Urinary bladder (tissue), 4 donors: ENCODE data around the gene EMCN. TPM values are rescaled to one million over a fixed set of nuclear protein-coding genes. Genes with fewer than 3 reads are reported as not detected.
A peak's percentile ranks its signal among the peaks of the same experiment; 100 is the strongest.
"Not testable (repeated sequence)": the region's sequence is repeated elsewhere in the genome, so short reads cannot be mapped to it uniquely, and the experiment has no call there.

Source experiments
- DNase-seq: peaks from one replicate; pipeline ENCODE4 v3.0.0-alpha.2; 2015; ENCODE audit errors: extremely low spot score
- H3K27ac ChIP-seq: one replicate; pipeline ENCODE4 v1.5.1; 2013; ENCODE audit warnings: low read depth, mild to moderate bottlenecking, moderate library complexity
- H3K36me3 ChIP-seq: one replicate; pipeline ENCODE4 v1.6.1; 2013; ENCODE audit warnings: mild to moderate bottlenecking, moderate library complexity; ENCODE audit not compliant: insufficient read depth
- H3K4me1 ChIP-seq: one replicate; pipeline ENCODE4 v1.6.1; 2013; ENCODE audit warnings: mild to moderate bottlenecking, moderate library complexity; ENCODE audit not compliant: insufficient read depth
- H3K4me3 ChIP-seq: one replicate; pipeline ENCODE4 v1.5.1; 2013; ENCODE audit warnings: low read depth, low read length
- WGBS: extraction: QIAGEN DNeasy Blood & Tissue Kit; methylation state at CpG from one replicate; pipeline ENCODE4 v1.1.7; 2013; 5-methylcytosine and 5-hydroxymethylcytosine counted together
- polyA plus RNA-seq: library from polyadenylated mRNA; stranded (reverse); fragments of 200-250 nt; gene quantifications from one replicate; pipeline ENCODE4 v1.2.3, GENCODE V29; 2013
- total RNA-seq: library from RNA; depleted of rRNA; stranded (reverse); fragments of >200 nt; gene quantifications from one replicate; pipeline ENCODE4 v1.2.3, GENCODE V29; 2014
- donor health status: healthy with polysubstance abuse.
- donor health status: healthy.

Gene EMCN, protein sequence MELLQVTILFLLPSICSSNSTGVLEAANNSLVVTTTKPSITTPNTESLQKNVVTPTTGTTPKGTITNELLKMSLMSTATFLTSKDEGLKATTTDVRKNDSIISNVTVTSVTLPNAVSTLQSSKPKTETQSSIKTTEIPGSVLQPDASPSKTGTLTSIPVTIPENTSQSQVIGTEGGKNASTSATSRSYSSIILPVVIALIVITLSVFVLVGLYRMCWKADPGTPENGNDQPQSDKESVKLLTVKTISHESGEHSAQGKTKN
- total RNA-seq = 57.7 TPM
- polyA plus RNA-seq = 18.8 TPM

DNA sequence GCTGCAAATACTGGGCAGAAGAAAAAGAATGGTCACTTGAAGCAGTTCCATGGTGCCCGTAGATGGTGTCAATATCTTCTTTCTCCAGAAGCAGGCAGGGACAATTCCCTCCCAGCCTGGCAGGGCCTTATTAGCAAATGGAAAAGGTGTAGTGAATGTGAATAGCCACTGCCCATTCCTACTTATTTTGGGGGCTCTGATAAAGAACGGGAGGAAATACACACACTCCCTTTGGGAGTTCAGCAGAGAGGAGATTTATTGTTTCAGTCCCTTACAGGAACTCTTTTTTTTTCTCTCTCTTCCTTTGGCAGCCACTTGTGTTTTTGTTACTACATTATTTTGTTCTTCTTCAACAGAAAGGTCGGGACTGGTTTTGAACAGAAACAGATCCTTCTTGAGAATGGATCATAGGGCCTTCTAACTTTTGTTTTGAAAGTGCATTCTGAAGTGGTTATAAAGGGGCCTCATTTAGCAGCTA is at the start of gene EMCN:
TSS of gene EMCN (minus strand) at position 159 of the 478 bp plus-strand sequence. CDS start at position 51, 108 bp downstream.
- Histone ChIP-seq H3K27ac (no peak within 1 kb of the TSS), H3K4me3 (peak within 1 kb of the TSS; percentile 22), H3K36me3 (no peaks in the 10 kb centered on the region), H3K4me1 (no peaks in the 10 kb centered on the region)
- peak; percentile 21 for DNase-seq
- 31% methylated on average over 3 of the region's 3 CpGs for WGBS

DNA sequence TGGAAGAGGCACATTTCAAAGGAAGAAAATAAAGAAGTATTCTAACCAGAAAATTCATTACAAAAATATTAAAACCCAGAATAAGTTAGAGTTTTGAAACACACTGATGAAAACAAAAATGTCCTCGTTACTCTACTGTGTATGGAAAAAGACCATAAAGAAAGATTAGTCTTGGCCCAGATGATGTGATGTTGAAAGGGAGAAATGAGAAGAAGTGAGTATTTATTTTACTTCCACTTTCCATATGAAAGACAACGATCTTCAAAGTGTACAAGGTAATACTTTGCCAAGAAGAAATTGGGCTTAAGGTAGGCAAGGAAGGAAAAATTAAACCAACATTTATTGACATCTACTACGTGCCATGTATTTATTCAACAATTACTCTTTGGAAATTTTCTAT is 48.6 kb upstream of the EMCN start:
- Histone ChIP-seq H3K36me3 (no peaks in the 10 kb centered on the region), H3K4me3 (no peak overlapping the region), H3K27ac (no peak overlapping the region), H3K4me1 (no peaks in the 10 kb centered on the region)
- WGBS = 82% methylated on average over 3 of the region's 3 CpGs
- no peak for DNase-seq

DNA sequence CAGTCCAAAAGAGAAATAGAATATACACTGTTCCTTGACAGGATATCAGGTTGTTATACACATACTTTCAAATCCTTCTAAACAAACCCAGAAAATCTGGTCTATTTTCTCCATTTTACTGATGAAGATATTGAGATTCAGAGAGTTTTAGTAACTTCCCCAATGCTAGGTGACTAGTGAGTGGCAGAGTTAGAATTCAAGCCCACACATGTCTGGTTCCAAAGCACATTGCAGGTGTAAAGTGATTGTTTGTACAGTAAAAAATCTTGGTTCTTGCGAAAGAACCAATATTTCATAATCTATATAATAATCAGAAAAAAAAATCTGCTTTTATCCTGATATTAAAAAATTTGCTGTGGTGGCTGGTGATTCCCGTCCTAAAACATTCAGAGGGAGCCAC is 39.5 kb upstream of the EMCN start:
- WGBS = 84% methylated on average over 2 of the region's 2 CpGs
- Histone ChIP-seq H3K4me1 (no peaks in the 10 kb centered on the region), H3K27ac (no peak overlapping the region), H3K4me3 (no peak overlapping the region), H3K36me3 (no peaks in the 10 kb centered on the region)
- DNase-seq = no peak

DNA sequence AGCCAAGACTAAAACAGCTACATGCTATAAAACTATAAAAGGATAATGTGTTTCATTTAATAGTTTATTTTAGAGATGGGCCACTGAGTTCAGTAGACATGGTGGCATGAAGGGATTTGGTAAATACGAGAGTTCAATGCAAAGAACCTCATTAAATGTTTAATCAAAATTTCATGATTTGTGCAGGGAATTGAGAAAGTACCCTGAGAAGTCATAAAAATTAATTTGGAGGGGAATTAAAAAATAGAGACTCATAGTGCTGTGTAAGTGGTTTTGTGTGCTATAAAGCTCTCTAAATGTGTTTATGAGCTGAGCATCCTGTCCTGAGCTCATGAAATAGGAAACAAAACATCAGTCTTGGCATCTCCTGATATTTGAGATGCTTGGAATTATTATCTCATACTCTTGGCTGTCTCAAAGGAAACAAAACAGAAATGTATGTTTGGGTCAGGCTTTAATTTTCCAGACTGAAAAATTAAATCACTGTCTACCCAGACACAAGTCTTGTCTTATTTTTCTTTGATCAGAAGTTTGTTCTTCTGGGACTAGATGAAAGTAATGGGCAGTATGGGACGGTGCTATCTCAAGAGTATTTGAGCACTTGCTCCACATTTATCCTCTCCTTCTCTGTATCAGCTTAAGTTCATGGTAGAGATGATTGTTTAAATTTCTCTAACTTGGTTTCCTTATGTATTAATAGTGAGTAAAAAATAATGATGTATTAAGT is 38.0 kb upstream of the EMCN start:
- H3K27ac ChIP-seq = no peak overlapping the region
- no peak overlapping the region for H3K4me3 ChIP-seq
- 27% methylated on average over 2 of the region's 2 CpGs for WGBS
- no peaks in the 10 kb centered on the region for H3K4me1 ChIP-seq
- no peaks in the 10 kb centered on the region for H3K36me3 ChIP-seq
- peak; percentile 5 for DNase-seq

DNA sequence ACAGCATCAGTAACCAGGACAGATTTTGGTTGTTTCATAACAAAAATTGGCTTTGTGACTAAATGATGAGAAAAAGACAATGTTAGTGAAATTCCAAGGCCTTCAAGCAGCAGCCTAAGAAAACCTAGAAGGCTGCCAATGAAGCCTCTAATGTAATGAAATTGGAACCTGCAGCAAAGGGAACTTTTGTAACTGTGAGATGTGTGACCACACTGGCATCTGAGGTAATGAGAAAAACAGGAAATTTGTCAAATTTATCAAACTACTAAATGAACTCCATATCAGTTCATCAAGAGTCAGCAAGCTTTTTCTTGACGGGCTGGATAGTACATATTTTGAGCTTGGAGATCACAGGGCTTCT is 30.4 kb upstream of the EMCN start:
- Histone ChIP-seq H3K36me3 (no peaks in the 10 kb centered on the region), H3K4me3 (no peak overlapping the region), H3K4me1 (peaks cover 2% of the 10 kb centered on the region), H3K27ac (no peak overlapping the region)
- 64% methylated on average over 1 of the region's 1 CpG for WGBS
- no peak for DNase-seq

DNA sequence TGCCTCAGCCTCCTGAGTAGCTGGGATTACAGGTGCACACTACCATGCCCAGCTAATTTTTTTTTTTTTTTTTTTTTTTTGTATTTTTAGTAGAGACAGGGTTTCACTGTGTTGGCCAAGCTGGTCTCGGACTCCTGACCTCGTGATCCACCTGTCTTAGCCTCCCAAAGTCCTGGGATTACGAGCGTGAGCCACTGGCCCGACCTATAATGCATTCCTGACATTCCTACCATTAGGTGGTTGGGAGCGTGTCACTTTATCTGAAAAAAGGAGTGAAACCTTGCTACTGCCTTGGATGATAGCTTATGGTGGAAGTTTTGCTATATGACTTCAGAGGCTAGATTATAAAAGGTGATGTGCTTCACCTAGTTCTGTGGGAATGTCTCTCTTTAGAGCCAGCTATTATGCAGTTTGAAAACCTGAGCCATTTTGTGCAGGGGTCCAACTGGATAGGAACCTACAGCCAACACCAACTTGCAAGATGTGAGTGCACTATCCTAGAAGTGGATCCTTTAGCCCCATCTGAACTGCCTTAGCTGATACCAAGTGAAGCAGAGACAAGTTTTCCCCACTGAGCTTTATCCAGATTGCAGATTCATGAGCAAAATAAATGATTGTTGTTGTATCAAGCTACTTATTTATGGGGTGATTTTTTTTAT is 29.8 kb upstream of the EMCN start:
- H3K27ac ChIP-seq = no peak overlapping the region
- no peak overlapping the region for H3K4me3 ChIP-seq
- 80% methylated on average over 6 of the region's 6 CpGs for WGBS
- peaks cover 2% of the 10 kb centered on the region for H3K4me1 ChIP-seq
- no peaks in the 10 kb centered on the region for H3K36me3 ChIP-seq
- no peak for DNase-seq

DNA sequence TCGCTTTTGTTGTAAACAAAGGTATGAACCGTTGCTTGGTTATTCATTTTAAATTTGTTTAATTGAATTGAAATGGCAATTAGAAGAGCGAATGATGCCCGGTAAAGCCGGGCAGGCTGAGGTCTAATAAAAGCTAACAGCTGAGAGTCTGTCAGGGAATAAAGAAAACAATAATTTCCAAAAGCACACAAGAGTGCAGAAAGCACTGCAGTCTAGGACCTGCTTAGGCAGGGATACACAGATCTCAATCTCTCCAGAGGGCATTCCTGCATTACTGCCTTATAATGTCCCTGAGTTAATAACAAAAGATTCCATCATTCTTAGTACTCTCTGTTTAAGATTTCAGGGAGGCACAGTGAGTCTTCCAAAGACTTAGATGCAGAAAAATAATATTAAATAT is 27.6 kb upstream of the EMCN start:
- Histone ChIP-seq H3K36me3 (no peaks in the 10 kb centered on the region), H3K27ac (no peak overlapping the region), H3K4me1 (peaks cover 2% of the 10 kb centered on the region), H3K4me3 (no peak overlapping the region)
- no peak for DNase-seq
- 54% methylated on average over 5 of the region's 5 CpGs for WGBS

DNA sequence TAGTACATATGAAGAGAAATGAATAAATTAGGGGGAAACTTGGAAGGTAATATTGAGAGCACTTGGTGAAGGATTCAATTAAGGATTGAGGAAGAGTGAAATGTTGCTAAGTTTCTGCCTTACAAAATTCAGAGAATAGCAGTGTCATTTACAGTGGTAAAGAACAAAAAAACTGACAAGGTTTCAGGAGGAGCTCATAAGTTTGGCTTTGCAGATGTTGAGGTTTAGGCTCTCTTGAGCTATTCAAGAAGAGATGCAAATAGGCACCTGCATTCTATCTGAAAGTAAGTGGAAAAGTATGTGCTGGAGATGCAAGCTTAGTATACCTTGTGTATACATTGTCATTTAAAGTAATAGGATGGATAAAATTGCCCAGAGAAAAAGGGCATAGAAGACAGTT is 22.3 kb upstream of the EMCN start:
- no peak overlapping the region for H3K27ac ChIP-seq
- no peak overlapping the region for H3K4me3 ChIP-seq
- H3K4me1 ChIP-seq = no peaks in the 10 kb centered on the region
- no peaks in the 10 kb centered on the region for H3K36me3 ChIP-seq
- DNase-seq = no peak

DNA sequence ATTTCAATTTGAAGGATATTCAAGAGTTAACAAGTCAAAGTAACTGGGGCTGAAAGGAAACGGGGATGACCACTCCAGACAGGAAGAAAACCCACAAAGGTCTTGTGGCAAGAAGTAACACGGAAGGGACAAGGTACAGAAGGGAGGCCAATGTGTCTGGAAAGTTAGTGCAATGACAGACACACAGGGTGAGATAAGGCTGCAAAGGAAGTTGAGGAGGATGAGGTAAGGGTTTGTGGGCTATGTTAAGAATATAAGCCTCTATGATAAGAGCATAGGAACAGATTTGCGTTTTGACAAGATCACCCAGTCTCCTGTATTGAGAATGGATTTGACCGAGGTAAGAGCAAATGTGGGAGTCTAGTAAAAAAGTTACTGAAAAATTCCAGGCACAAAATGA is 21.9 kb upstream of the EMCN start:
- H3K27ac ChIP-seq = no peak overlapping the region
- 42% methylated on average over 4 of the region's 4 CpGs for WGBS
- H3K4me1 ChIP-seq = no peaks in the 10 kb centered on the region
- H3K36me3 ChIP-seq = no peaks in the 10 kb centered on the region
- no peak for DNase-seq
- no peak overlapping the region for H3K4me3 ChIP-seq

DNA sequence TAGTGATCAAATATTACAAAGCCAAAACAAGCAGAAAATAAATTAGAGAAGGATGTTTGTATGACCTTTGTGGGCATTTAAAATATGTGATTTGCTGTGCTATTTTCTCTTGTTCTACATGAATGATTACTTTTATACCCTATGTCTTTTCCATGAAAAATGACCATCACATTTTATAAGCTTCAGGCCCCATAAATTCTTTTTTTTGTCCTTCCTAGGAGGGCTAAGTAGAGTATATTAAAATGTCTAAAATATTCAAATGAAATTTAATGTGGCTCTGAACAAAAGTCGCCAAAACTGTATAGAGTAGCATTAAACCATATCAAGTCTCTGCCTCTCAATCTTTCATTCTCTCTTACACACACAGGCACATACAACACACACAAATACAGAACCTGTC is 15.9 kb upstream of the EMCN start:
- Histone ChIP-seq H3K36me3 (no peaks in the 10 kb centered on the region), H3K4me3 (no peak overlapping the region), H3K27ac (no peak overlapping the region), H3K4me1 (no peaks in the 10 kb centered on the region)
- WGBS = 87% methylated on average over 1 of the region's 1 CpG
- DNase-seq = no peak

DNA sequence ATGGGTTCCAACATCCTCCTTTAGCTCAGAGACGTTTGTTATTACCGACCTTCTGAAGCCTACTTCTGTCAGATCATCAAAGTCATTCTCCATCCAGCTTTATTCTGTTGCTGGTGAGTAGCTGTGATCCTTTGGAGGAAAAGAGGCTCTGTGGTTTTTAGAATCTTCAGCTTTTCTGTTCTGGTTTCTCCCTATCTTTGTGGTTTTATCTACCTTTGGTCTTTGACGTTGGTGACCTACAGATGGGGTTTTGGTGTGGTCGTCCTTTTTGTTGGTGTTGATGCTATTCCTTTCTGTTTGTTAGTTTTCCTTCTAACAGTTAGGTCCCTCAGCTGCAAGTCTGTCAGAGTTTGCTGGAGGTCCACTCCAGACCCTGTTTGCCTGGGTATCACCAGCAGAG is 12.3 kb upstream of the EMCN start:
- WGBS = 87% methylated on average over 4 of the region's 4 CpGs
- not testable (repeated sequence) for DNase-seq, H3K27ac ChIP-seq

DNA sequence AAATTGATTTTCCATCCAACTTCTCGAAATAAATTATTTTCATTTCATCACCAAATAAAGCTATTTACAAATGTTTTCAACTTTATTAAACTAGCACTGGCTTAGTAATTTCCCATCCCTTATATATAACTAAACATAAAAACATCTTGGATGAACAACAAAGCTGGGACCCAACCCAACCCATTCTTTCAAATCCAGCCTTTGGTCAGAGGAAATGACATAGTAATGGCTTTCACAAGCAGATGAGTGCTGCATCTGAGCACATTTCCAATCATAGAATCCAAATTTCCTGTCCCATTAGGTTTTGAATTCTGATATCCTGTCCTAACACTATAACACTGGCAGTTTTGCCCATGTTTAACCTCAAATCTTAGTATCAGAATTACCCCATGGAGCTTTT is 7.9 kb upstream of the EMCN start:
- WGBS = 69% methylated on average over 1 of the region's 1 CpG
- Histone ChIP-seq H3K4me1 (no peaks in the 10 kb centered on the region), H3K36me3 (no peaks in the 10 kb centered on the region), H3K4me3 (no peak overlapping the region), H3K27ac (no peak overlapping the region)
- no peak for DNase-seq

More for the DNA sequence above, 12.3 kb upstream of the EMCN start:
- H3K4me1 ChIP-seq, H3K36me3 ChIP-seq, H3K4me3 ChIP-seq: not testable (repeated sequence)

DNA sequence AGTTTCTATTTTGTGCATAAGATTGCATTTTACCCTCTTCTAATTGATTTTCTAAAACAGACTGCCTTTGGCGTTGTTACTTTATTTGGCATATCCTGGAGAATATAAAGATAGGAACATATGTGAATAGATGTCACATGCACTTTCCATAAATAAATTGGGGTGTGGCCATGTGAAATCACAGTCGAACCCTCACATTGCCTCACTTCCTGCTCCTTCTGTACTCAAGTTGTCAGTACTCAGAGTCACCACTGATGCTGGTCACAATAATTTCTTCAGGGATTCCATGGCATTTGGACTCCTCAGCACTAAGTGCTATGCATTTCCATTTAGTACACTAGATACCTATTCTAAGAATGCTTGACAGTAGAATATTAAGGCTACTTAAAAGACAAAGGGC is 1.4 kb upstream of the EMCN start:
- no peak for DNase-seq
- 44% methylated on average over 2 of the region's 2 CpGs for WGBS
- no peaks in the 10 kb centered on the region for H3K36me3 ChIP-seq
- no peak overlapping the region for H3K4me3 ChIP-seq
- H3K4me1 ChIP-seq = no peaks in the 10 kb centered on the region
- no peak overlapping the region for H3K27ac ChIP-seq

DNA sequence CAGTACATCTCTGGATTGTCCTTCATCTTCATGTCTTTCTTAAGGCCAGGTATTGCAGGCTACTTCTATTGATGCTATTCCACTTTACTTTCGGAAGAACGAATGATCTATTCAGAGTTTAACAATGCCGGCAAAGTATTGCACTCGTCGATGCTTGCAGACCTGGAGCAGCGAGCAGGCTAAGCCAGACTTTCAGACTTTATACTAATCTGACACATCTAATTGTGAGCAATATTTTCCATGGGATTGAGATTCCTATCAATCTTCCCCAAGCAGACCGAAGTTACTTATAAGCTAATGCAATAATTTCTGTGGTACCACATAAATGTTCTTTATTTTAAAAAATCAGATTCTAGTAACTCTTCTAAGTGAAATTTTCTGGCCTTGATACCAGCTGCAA is 1.6 kb downstream of the EMCN start:
- Histone ChIP-seq H3K36me3 (no peaks in the 10 kb centered on the region), H3K27ac (no peak overlapping the region), H3K4me3 (no peak overlapping the region), H3K4me1 (no peaks in the 10 kb centered on the region)
- no peak for DNase-seq
- WGBS = 83% methylated on average over 7 of the region's 7 CpGs
